NCI-H1694 treated with DMSO at 0.1 percent for 48 hours (cell line): Measurements from ENCODE around the gene ABTB1.
"Not testable (repeated sequence)": the region's sequence is repeated elsewhere in the genome, so short reads cannot be mapped to it uniquely, and the experiment has no call there.

Experiments
- DNase-seq: peaks from one replicate; lab custom pipeline; 2025; lab: John Stamatoyannopoulos, UW

ABTB1 gene

DNA sequence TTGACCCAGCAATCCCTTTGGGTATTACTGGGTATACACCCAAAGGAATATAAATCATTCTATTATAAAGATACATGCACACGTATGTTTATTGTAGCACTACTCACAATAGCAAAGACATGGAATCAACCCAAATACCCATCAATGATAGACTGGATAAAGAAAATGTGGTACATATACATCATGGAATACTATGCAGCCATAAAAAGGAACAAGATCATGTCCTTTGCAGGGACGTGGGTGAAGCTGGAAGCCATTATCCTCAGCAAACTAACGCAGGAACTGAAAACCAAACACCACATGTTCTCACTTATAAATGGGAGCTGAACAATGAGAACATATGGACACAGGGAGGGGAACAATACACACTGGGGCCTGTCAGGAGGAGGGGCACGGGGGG is 32.1 kb downstream of the ABTB1 start:
- DNase-seq = not testable (repeated sequence)

DNA sequence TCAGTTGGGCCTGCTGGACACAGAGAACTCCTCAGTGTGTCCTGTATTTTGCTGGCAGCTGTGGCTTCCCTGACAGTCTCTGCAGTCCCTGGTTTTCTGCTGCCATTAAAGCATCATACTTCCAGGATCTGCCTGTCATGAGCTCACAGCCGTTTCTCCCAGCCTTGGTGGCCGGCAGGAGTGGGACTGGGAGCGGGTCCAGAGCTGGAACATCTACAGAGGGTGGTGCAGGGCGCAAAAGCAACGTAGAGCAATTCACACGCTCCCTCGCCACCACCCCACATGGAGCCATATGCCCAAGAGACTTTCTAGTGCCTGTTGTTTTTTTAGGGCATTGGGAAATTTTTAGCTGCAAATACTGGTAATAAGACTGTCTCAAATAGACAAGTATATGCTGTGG is 33.6 kb downstream of the ABTB1 start:
- DNase-seq = peak; percentile 13

DNA sequence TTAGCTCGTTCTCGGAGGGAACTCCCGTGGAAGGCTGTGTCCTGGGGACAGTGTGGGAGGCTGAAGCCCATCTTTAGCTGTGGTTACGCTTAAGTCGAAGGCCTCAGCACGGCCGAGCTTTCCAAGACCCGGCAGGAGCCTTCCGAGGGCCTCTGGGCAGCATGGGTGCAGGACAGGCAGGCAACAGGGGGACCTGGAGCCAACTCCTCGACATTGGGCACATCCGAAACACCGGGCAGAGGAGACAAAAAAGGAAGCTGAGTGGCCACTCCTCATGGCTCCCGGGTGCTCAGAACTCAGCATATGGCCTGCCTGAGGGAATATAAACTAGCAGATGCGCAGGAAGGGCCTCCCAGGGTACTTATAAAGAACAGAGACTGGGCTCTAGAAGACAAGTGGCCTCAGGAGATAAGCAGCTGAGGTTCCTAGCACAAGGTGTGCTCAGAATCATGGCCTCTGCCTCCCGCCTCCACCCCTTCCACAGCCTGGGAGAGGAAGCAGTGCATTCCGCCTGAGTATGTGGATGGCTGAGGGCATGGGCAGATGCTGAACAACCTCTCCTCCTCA is 34.1 kb downstream of the ABTB1 start:
- peak; percentile 37 for DNase-seq

DNA sequence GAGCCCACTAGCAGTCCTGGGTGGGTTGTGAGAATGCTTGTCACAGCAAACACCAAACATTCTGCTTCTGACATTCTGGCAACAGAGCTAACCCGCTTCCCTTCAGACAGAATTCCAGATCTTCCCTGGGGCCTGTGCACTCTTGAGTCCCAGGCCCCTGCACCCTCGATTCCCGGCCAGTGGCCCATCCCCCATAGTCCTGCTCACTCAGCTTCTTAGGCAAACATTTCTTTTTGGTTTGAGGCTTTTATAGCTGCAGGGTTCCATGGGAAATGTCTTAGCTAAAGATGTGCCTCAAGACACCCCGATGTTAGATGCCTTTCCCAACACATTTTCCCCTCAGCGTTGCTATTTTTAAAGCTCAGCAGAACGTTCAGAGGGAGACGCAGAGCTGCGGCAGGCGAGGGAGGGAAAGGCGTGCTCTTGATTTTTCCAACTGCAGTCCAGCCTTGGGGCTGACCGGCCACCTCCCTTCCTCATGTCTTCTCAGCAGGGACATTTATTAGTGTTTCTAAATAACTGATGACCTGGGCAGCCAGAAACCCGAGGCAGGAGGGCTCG is 35.2 kb downstream of the ABTB1 start:
- DNase-seq = no peak

DNA sequence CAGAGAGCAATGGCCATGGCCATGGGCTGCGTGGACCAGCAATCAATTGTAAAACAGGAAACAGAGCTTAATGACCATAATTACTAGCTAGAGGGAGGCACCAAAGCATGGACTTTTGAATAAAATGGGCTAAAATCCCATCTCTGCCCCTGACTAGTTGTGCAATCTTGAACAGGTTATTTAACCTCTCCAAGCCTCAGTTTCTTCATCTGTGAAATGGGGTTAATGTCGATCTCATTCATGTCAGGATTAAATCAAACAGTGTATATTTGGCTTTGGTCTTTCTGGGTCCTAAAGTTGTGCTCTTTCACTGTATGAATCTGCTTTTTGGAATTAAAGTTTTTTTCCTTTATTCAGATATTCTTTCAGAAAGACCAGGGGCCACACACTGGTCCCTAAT is 36.1 kb downstream of the ABTB1 start:
- no peak for DNase-seq

DNA sequence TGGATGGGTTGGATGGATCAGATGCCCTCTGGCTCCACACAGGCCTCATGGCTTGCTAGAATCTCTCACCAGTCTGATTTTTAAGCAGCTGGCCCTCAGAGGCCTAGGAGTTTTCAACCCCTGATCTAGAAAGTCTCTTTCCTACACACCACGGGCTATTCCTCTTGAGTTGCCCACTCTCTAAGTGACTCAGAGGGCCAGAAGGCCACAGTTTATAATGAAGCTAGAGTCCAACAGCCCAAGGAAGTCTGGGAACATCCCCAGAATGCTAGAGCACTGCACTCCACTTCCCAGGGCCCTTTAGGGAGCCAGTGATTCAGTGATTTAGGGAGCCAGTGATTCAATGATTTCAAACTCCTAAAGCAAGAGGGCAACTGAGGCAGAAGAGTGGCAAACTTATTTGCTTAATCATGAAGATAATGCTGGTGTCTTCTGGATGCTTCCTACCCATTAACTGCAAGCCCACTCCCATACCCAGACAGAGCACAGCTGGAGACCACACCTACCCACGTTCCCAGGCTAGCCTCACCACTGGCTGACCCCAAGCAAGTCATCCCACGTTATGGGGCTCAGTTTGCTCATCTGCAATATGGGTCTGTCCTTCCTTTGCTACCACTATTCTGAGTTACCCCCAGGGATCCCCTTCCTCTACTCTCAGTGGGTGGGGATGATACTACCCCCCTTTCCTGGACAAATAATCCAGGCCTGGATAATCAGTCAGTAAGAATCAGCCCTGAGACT is 36.7 kb downstream of the ABTB1 start:
- DNase-seq = no peak

DNA sequence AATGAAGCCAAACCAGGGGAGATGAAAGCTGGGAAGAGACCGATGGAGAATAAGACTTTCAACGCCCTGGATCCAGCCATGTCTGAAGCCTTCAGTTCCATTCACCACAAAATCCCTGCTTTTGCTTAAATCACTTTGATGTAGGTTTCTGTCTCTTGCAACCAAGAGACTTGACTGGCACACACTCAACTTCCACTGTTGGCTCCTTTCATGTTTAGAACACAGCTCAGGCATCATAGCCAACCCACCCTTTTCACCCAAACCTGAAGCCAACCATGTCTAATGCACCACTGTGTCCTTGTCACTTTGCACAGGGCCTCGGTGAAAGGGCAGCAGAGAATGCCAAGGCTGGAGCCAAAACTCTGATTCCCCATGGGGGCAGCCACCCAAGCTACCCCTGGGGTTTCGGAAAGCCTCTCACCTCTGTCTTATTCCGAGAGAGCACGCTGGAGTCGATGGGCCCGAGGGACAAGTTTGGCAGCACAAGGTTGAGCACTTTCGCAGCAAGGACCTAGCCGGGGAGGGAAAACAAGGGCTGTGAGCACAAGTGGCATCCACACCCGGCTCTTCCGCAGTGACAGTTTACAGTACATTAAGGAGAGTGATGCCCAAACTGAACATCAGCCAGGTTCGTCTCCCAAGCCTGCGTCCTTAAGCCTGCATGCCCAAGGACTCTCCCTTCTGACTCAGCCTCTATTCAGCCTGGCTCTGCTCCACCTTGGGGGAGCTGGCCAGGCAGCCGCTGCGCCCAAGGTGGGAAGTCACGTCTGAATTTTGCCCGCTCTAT is 37.6 kb downstream of the ABTB1 start:
- DNase-seq = peak; percentile 22

DNA sequence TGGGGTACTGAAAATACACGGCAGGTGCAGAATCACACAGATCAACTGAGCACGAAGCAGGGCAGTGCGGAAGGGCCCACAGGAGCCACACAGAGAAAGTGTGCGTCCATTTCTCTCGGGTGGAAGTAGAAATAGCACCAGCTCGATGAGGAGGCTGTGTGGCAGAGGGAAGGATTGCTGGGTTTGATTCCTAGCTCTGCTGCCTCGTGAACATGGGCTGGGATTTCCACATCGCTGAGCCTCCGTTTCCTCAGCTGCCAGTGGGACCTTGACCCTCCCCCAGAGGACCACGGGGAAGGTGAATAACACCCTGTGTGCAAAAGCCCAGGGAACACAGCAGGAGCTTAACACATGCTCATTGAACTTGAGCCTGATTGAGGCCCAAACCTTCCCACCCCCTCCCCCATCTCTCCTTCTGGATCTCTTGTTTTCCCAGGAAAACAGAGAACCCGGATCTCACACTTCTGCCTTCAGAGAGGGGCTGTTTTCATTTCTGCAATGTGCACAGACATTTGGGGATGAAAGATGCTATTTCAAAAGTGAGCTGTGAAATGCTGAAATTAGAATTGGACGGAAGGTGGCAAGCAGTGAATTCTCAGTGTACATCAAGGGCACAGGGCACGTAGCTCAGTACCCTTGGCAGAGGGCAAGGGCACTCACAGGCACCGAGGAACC is 38.4 kb downstream of the ABTB1 start:
- no peak for DNase-seq

DNA sequence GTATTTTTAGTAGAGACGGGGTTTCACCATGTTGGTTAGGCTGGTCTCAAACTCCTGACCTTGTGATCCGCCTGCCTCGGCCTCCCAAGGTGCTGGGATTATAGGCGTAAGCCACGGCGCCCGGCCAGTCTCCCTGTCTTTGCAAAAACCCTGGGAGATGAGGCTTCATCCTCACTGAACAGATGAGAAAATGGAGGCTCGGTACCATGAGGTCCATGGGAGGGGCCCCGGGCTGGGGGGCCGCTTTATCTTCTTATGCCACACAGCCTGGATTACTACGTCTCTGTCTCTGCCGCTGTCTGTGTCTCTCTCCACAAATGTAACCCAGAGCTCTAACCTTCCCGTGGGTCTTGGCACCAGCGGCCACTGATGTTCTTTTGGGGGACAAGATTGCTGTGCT is 39.1 kb downstream of the ABTB1 start:
- no peak for DNase-seq

DNA sequence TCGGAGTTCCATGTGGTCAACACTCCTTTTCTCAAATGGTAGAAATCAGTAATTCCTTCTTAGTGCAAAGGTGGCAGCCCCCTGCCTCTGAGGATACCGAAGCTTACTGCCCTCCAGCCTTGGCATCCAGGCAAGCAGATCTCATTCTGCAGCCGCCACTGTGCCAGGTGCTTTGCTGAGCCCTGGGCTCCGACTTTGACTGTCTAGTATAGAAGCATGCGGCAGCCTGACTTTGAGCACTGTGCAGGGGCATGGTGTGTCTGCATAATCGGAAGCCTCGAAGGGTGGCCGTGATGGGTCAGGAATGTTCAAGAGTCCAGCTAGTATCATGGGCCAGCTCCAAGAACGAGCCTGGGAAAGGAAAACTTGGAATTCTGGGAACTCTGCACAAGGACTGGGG is 39.7 kb downstream of the ABTB1 start:
- DNase-seq = no peak

DNA sequence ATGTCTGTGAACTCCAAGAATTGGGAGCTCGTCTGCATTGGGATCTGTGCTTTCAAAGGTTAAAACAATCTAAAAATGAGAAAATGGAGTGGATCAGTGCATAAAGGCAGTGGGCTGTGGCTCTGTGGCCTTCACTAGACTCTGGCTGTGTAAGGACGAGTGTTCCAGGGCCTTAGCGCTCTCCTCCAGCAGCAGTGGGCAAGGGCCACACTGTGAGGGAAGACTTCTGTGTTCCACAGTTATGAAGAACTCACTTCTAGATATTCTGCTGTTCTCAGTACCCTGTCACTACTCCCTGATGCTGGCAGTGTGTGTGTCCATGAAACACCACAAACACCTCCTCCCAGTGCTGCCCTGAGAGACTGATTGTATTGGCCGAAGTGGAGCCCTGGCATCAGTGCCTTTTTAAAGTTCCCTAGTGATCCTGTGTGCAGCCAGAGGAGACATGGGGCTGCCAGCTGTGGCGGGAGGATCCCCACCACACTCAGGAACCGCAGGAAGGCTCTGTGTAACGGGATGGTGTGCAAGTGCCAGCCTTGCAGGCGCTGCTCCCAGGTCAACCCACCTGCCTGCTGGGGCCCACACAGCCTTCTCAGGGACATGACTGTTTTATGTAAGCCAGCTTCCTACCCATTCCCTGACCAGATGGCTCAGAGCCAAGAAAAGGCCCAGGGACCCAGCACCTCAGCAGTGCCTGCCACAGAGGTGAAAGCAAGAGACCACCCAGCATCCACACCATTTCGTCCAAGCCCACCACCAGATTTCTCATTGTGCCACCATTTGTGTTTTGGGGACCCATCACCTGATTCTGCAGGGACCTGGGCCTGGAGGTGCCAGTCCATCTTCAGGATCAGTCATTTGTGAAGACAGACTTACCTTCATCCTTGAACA is 40.4 kb downstream of the ABTB1 start:
- DNase-seq = no peak

DNA sequence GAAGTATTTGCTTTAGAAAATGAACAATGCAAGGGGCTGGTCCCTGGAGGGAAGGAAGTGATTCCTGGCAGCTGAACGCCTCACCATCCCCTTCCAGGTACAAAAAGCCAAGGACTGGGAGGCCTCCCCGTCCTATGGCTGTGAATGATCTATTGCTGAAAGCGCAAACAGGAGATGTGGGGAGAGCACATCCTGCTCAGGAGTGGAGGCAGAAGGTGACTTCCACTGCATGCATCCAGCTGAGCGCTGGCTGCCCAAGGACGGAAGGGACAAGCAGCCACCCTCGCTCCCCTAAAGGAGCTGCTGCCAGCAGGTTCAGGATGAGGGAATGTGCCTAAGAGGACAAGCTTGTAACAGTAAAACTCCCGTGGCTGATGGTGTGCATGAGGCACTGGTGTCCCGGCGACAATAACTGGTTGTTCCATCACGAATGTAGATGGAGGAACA is 41.4 kb downstream of the ABTB1 start:
- DNase-seq = no peak

DNA sequence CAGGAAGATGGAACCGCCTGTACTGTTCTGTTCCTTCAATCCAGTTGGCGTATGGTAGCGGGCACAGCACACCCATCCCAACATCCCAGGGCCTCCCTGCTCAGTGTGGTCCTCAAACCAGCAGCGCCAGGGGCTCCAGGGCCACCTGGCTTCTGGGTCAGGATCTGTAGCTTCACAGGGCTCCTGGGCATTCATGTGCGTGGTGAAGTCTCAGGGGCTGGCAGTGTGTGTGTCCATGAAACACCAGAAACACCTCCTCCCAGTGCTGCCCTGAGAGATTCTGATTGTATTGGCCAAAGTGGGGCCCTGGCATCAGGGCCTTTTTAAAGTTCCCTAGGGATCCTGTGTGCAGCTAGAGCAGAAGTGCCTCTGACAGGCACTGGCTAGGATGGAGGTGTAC is 42.1 kb downstream of the ABTB1 start:
- no peak for DNase-seq

DNA sequence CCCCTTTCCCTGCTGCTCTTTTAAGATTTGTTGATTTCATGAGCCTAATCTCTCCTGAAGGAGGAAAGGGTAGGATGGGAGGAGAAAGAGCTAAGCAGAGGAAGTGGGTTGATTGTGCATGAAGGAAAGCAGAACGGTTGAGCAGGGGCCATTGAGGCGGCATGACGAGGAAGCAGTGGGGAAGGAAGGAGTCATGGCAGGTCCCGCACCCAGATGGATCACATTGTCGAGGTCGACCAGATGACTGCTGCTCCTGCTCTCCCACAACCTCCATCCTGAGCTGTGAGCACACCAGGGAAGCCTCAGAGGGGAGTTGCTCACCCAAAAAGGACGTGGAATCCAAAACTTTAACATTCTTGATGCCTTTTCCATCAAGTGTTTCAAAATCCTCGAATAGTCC is 42.8 kb downstream of the ABTB1 start:
- no peak for DNase-seq

DNA sequence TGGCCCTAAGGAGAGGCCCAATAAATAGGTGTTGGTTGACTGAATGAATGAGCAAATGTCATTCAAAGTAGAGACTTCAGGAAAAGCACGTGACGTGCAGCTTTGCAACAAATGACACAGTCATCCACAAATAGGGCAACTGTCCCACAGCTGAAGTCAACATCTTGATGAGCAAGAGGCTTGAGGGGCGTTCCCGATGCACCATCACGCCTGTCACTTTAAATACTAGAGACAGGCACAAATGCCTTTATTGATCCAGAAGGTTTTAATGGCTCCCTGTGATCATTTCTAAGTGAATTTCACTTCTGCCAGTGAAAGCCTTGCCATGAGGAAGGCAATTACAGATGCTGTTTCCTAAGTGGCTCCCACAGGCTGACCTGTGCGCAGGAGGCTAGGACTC is 43.6 kb downstream of the ABTB1 start:
- no peak for DNase-seq

DNA sequence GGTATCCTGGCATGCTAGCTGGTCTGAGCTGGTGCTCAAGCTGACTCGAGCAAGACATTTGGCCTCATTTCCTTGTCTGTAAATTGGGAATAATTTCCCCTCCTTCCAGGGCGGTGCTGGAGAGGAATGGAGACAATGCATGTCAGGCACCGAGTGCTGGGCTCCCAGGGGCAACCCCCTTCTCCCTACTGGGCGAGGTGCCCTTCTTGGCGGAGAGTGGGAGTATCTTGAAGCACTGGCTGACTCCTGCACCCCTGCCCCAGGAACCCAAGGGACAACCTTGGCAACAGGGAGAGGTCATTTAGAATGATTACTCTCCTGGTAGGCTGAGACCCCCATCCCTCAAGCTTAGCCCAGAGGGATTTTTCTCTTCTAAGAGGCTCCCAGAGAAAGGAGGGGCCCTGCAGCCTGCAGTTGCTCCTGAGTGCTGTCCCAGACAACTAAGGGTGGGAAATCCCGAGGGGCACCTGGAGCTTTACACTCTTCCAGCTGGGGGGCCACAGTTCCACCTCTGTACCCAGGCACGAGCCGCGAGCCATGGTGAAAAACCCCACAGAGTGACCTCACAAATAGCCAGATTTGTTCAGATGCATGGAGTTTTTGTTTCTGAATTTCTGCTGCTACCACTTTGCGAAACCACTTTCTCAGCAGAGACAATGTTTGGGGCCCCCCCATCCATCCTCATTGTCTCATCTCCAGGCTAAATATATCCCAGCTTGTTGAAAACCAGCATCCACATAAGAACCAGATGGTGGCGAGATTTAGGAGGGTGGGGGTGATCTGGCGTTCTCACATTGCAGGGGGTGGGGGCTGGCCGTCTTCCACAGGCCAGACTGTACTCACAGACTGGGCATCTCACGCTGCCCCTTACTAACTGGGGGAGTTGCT is 44.8 kb downstream of the ABTB1 start:
- DNase-seq = no peak

DNA sequence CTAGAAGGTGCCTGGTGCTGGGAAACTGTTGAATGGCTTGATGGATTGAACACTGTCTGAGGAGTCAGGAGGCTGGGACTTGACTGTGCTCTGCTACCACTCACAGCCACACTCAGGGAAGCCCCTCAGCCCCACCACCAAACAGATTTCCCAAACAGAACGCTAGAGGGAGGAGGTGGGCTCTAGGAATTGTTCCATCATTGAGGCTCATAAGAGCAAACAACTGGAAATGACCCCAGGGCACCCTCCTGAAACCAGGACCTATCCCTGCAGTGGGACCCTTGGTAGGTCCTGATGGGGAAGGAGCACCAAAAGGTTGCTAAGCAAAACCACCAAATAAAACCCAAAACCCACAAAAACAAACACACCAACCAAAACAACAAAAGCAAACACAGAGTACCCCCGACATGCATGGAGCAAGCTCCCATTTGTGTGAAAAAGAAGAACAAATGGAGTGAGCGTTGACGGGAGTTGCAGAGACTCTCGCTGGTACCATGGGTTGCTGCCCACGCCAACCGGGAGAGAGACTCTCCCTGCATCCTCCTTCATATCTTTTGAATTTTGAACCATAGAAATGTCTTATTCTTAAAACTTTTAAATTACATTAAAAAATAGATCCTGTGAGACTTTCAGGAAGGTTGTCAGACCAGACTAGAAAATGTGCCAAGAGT is 45.6 kb downstream of the ABTB1 start:
- no peak for DNase-seq

DNA sequence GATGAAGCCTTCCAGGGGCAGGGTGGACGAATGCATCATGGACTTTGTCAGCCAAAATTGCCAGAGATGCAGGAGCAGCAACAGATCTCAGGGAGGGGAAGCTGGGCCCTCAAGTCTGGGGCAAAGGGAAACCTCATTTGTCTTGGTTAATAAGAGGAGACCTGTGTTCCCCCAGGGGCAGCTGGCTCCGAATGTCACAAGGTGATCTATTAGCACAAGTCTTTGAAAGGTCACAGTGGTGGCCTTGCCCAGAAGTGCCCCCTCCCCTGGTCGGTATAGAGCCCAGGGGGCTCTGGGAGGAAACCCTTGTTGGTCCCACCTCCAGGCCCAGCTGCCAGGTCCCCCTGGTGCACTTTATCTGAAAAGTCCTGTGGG is 46.2 kb downstream of the ABTB1 start:
- no peak for DNase-seq

DNA sequence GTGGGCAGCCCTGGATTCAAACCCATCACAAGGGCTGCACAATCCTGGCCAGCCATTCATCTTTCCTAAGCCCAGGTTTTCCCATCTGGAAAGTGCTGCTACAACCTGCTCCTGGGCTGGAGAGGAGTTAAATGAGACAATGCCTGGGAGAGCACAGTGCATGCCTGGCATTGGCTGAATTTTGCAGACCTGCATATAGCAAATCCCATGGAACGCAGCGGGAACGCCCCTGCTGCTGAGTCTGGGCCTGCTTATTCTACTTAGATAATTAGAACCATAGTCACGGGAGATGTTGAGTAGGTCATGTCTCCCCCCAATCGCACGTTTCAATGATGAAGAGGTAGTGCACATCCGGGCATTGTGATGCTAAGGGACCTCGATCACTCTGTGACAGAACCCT is 46.6 kb downstream of the ABTB1 start:
- DNase-seq = no peak
